Measurements from ENCODE around the gene NPIPA2.
"Not testable (repeated sequence)": the region's sequence is repeated elsewhere in the genome, so short reads cannot be mapped to it uniquely, and the experiment has no call there.

DNA sequence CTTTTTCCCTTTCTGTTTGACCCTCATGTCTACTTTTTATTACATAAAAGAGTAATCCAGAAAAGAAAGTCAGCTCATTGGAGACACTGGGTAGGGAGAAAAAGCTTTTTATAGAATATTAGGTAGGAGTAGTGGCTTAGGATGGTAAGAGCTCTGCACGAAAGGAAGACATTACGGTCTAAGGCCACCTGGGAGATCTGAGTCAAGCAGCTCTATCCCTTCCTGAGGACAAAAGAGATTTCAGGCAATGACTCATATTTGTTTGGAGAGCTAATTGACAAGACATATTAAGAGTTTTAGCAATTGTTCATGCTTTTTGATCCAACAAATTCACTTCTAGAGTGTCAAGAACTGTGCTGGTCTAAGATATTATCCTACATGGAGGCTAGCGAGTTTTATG is 71.6 kb downstream of the NPIPA2 start:
- not testable (repeated sequence) for TF ChIP-seq POLR2A (IDR thresholded peaks at IDR 0.05; ENCODE audit: low read depth, low read length); POLR2AphosphoS5 (IDR thresholded peaks at IDR 0.05; ENCODE audit: low read depth, low read length); TAF1 (IDR thresholded peaks at IDR 0.05; ENCODE audit: borderline replicate concordance, low read depth, low read length)
